ENCODE measurements around the gene TEX48.

DNA sequence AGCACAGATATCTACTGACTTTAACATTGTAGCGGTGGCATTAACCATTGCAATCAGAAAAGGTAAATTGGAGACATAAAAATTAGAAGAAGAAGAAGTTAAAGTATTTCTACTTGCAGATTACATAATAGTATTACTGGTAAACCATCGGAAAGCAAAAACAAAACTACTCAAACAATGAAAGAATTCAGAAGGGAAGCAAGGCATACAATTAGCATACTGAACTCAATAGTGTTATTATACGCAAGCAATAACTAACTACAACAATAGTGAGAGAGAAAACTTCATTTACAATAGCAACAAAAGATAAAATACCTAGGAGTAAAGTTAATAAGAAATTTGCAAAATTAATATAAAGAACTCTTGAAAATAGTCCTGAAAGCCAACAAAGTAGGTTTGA lies 17.8 kb downstream of the TEX48 start:
- TF ChIP-seq, protein P1, sequence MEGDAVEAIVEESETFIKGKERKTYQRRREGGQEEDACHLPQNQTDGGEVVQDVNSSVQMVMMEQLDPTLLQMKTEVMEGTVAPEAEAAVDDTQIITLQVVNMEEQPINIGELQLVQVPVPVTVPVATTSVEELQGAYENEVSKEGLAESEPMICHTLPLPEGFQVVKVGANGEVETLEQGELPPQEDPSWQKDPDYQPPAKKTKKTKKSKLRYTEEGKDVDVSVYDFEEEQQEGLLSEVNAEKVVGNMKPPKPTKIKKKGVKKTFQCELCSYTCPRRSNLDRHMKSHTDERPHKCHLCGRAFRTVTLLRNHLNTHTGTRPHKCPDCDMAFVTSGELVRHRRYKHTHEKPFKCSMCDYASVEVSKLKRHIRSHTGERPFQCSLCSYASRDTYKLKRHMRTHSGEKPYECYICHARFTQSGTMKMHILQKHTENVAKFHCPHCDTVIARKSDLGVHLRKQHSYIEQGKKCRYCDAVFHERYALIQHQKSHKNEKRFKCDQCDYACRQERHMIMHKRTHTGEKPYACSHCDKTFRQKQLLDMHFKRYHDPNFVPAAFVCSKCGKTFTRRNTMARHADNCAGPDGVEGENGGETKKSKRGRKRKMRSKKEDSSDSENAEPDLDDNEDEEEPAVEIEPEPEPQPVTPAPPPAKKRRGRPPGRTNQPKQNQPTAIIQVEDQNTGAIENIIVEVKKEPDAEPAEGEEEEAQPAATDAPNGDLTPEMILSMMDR (IDR thresholded peaks at IDR 0.05; ENCODE audit: low read length), result no peak
- TF ChIP-seq EZH2 (IDR thresholded peaks at IDR 0.05; ENCODE audit: borderline replicate concordance, low read length), result no peak

All from OCI-LY1 (cell line).